D341Med (cell line): ENCODE results near the gene EXOC2.
"Not testable (repeated sequence)": the region's sequence is repeated elsewhere in the genome, so short reads cannot be mapped to it uniquely, and the experiment has no call there.

ENCODE experiments used
- DNase-seq: peaks from one replicate; pipeline ENCODE4 v3.0.0; 2012; ENCODE audit warnings: low spot score

Gene EXOC2

GRCh38 chr6:626236-626635 lies 66.7 kb downstream of the EXOC2 start:
- DNase-seq = no peak

GRCh38 chr6:624979-625378 lies 68.0 kb downstream of the EXOC2 start:
- DNase-seq = peak; percentile 55

- DNase-seq = no peak
These were observed 70.5 kb downstream of the EXOC2 start for GRCh38 chr6:622462-622861.

- no peak for DNase-seq
These were observed 71.0 kb downstream of the EXOC2 start for GRCh38 chr6:621931-622330.

- DNase-seq = no peak
These were observed 72.0 kb downstream of the EXOC2 start for GRCh38 chr6:620950-621349.

GRCh38 chr6:620166-620565 lies 72.8 kb downstream of the EXOC2 start:
- no peak for DNase-seq

- DNase-seq = peak; percentile 67
These were observed 75.4 kb downstream of the EXOC2 start for GRCh38 chr6:617456-618100.

GRCh38 chr6:613981-614380 lies 79.0 kb downstream of the EXOC2 start:
- no peak for DNase-seq

GRCh38 chr6:611928-612327 lies 81.0 kb downstream of the EXOC2 start:
- no peak for DNase-seq

- no peak for DNase-seq
These were observed 82.1 kb downstream of the EXOC2 start for GRCh38 chr6:610882-611281.

- no peak for DNase-seq
These were observed 83.0 kb downstream of the EXOC2 start for GRCh38 chr6:609905-610304.

GRCh38 chr6:606829-607379 lies 86.0 kb downstream of the EXOC2 start:
- DNase-seq = no peak

GRCh38 chr6:605895-606294 lies 87.0 kb downstream of the EXOC2 start:
- DNase-seq = not testable (repeated sequence)

- no peak for DNase-seq
These were observed 88.4 kb downstream of the EXOC2 start for GRCh38 chr6:604579-604978.

- DNase-seq = no peak
These were observed 89.7 kb downstream of the EXOC2 start for GRCh38 chr6:603265-603664.

- DNase-seq = no peak
These were observed 93.1 kb downstream of the EXOC2 start for GRCh38 chr6:599576-600448.

GRCh38 chr6:593907-594212 lies 99.1 kb downstream of the EXOC2 start:
- DNase-seq = no peak

GRCh38 chr6:593139-593906 lies 99.6 kb downstream of the EXOC2 start:
- peak; percentile 65 for DNase-seq

- DNase-seq = no peak
These were observed 103.8 kb downstream of the EXOC2 start for GRCh38 chr6:589090-589489.

- no peak for DNase-seq
These were observed 106.4 kb downstream of the EXOC2 start for GRCh38 chr6:586553-586952.

- DNase-seq = no peak
These were observed 109.3 kb downstream of the EXOC2 start for GRCh38 chr6:583635-584034.

- DNase-seq = no peak
These were observed 109.8 kb downstream of the EXOC2 start for GRCh38 chr6:583116-583515.

- no peak for DNase-seq
These were observed 110.6 kb downstream of the EXOC2 start for GRCh38 chr6:582370-582769.
